Left ventricle myocardium inferior (tissue), 1 donor: Measurements from ENCODE around the gene ST7. TPM values are rescaled to one million over a fixed set of nuclear protein-coding genes. Genes with fewer than 3 reads are reported as not detected.

Experiments used
- DNase-seq: peaks from one replicate; pipeline ENCODE4 v3.0.0-alpha.2; 2020
- H3K27ac ChIP-seq: fragments of 200-600 bp; replicated peaks from 2 replicates; pipeline ENCODE4 v1.8.0; 2021
- H3K27me3 ChIP-seq: fragments of 200-600 bp; 2 replicates; pipeline ENCODE4 v1.8.0; 2021; ENCODE audit warnings: low read depth
- H3K36me3 ChIP-seq: fragments of 200-600 bp; 2 replicates; pipeline ENCODE4 v1.8.0; 2021
- H3K4me1 ChIP-seq: fragments of 200-600 bp; 2 replicates; pipeline ENCODE4 v1.8.0; 2021
- H3K4me3 ChIP-seq: fragments of 200-600 bp; 2 replicates; pipeline ENCODE4 v1.8.0; 2021; ENCODE audit warnings: mild to moderate bottlenecking, moderate library complexity
- H3K9me3 ChIP-seq: fragments of 200-600 bp; replicated peaks from 2 replicates; pipeline ENCODE4 v1.8.0; 2021
- intact Hi-C: fragments of 100-400 bp; cut with micrococcal nuclease; formaldehyde crosslinking; loops from one replicate; pipeline ENCODE4 v1.11.0; 2022
- total RNA-seq: library from RNA; stranded (reverse); fragmentation: NEBNext Ultra II Directional; extraction: Animal tissue kit (Norgen Biotek cat#: 25700); gene quantifications from one replicate; pipeline ENCODE4 v1.2.1, GENCODE V29; 2021
- TF ChIP-seq, protein P1 (sequence below): fragments of 200-600 bp; IDR thresholded peaks from 2 replicates; pipeline ENCODE4 v1.8.0; 2021; ENCODE audit warnings: antibody characterized with exemption, mild to moderate bottlenecking, borderline replicate concordance
- donor health status: DM: no; HTN: yes; CAD: no; lungs with severe emphysema.

ST7 gene
- total RNA-seq, 1 donor from 2014 or later: 28.5 TPM

DNA sequence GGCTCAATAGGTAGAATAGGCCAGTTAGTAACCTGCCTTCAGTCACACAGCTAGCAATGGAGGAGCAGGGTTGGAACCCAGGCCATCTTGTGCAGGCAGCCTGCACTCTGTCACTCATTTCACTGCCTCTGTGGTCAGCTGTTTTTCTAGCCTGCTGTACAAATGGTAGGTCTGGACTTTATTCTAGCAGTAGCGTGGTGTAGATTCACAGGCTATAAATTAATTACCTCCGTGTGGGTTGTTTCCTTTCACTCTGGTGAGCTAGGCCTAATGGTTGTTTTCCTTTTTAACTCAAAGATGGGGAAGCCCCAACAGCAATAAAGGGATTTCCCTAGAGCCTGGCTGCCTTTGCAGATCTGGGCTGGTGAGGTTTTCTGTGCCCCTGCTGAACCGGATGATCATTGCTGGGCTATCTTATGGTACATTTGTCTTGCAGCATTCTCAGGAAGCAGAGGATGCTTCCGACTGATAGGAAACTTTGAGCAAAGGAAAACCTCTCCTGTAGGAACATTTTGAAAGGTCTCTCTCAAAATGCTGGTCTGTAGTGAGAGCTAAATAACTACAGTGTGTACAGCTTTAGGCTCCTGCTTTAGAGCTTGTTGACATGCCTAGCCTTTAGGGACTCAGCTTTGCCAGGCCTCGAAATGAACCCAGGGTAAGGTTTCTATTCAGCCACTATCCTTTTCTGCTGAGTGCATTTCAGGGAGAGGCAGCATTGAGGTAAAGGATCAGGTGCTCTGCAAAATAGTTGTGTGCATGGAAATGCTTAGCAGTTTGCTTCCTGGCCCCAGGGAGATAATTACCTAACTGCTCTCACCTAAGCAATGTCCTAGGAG, 157.4 kb downstream of the ST7 start:
- H3K36me3 ChIP-seq: peaks cover 5% of the 10 kb centered on the region
- intact Hi-C loops: no loop called here
- H3K9me3 ChIP-seq: peaks cover 7% of the 10 kb centered on the region
- no peaks in the 10 kb centered on the region for H3K27me3 ChIP-seq
- TF ChIP-seq, protein P1, sequence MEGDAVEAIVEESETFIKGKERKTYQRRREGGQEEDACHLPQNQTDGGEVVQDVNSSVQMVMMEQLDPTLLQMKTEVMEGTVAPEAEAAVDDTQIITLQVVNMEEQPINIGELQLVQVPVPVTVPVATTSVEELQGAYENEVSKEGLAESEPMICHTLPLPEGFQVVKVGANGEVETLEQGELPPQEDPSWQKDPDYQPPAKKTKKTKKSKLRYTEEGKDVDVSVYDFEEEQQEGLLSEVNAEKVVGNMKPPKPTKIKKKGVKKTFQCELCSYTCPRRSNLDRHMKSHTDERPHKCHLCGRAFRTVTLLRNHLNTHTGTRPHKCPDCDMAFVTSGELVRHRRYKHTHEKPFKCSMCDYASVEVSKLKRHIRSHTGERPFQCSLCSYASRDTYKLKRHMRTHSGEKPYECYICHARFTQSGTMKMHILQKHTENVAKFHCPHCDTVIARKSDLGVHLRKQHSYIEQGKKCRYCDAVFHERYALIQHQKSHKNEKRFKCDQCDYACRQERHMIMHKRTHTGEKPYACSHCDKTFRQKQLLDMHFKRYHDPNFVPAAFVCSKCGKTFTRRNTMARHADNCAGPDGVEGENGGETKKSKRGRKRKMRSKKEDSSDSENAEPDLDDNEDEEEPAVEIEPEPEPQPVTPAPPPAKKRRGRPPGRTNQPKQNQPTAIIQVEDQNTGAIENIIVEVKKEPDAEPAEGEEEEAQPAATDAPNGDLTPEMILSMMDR: no peak
- DNase-seq: no peak
- H3K4me3 ChIP-seq: no peak overlapping the region
- peak overlapping the region; percentile 32 for H3K27ac ChIP-seq
- H3K4me1 ChIP-seq: peaks cover 36% of the 10 kb centered on the region

DNA sequence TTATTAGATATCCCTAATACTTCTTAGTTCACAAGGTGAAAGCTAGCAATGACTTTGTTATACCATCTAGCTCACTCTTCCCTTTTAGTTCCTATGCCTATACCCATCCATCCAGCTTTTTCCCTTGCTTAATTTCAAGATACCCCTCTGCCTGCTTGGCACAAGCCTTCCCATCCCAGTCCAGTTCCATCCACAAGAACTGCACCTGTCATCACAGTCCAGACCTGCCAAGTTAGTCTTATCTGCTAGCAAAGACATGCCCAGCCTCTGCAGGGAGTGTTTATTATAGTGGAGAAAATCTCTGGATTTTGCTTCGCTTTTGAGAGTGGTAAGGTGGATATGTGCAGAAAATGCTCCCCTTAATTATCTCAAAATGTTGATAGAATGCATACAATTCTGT, 158.2 kb downstream of the ST7 start:
- intact Hi-C loops: no loop called here
- Histone ChIP-seq H3K4me3 (no peak overlapping the region), H3K27me3 (no peaks in the 10 kb centered on the region), H3K36me3 (peaks cover 5% of the 10 kb centered on the region), H3K4me1 (peaks cover 36% of the 10 kb centered on the region), H3K9me3 (peaks cover 7% of the 10 kb centered on the region), H3K27ac (no peak overlapping the region)
- TF ChIP-seq, protein P1: no peak
- no peak for DNase-seq

DNA sequence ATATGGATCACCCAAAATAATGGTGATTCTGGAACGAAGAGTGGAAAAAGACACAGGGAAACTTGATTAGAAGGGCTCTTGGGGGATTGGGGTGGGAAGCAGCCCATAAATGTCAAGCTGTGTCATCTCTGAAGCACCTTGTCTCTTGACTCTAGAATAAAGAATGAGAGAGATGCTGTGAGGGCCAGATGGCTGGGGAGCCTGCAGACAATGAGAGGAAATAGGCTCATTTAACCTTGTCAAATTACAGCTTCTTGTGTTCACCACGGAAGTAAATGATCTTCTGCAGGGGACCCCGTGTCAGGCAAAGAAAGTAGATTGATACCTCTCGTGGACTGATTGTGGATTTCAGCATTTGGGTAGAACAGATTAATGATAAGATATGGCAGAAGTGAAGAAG, 159.3 kb downstream of the ST7 start:
- DNase-seq: no peak
- intact Hi-C loops: no loop called here
- no peak overlapping the region for H3K4me3 ChIP-seq
- TF ChIP-seq, protein P1: no peak
- H3K4me1 ChIP-seq: peaks cover 36% of the 10 kb centered on the region
- H3K9me3 ChIP-seq: peaks cover 7% of the 10 kb centered on the region
- no peak overlapping the region for H3K27ac ChIP-seq
- H3K36me3 ChIP-seq: peaks cover 5% of the 10 kb centered on the region
- H3K27me3 ChIP-seq: no peaks in the 10 kb centered on the region

DNA sequence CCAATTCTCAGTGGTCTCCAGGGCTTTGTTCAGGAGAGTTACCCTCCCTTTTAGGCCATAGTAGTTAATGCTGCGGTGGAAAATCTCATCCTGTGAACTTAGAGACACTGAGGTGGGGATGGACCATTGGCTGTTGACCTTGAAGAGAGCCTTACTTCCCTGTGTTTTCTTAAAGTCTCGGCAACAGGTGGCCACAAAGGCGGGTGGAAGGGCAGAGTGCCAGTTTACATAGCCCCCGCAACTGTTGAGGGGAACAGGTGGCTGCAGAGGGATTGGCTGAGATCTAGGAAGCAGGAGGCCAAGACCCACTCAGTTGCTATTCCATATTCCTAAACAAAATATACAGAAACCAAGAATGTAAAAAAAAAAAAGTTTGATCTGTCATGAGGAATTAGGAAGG, 160.6 kb downstream of the ST7 start:
- H3K4me3 ChIP-seq: no peak overlapping the region
- no peaks in the 10 kb centered on the region for H3K27me3 ChIP-seq
- TF ChIP-seq, protein P1: no peak
- H3K9me3 ChIP-seq: peaks cover 2% of the 10 kb centered on the region
- H3K4me1 ChIP-seq: peaks cover 41% of the 10 kb centered on the region
- intact Hi-C loops: no loop called here
- no peak for DNase-seq
- no peaks in the 10 kb centered on the region for H3K36me3 ChIP-seq
- H3K27ac ChIP-seq: no peak overlapping the region

DNA sequence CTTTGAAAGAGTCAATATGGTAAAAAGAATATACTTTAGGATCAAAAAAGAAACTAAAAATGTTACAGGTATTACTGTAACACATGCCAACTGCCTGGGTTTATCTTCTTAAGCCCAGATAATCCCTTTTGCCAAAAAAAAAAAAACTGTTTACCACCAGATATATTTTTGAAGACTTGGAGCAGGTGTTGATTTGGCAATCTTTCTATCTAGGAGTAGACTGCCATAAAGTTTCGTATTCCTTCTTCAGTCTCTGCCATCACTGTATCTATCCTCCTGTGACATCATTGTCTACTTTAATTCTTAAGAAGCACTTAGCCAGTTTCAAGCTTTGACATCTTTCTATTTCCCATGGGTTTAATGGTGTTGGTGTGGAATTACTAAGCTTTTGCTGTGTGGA, 161.0 kb downstream of the ST7 start:
- Histone ChIP-seq H3K4me1 (peaks cover 45% of the 10 kb centered on the region), H3K4me3 (no peak overlapping the region), H3K27ac (no peak overlapping the region), H3K27me3 (no peaks in the 10 kb centered on the region), H3K36me3 (no peaks in the 10 kb centered on the region), H3K9me3 (no peaks in the 10 kb centered on the region)
- DNase-seq: no peak
- intact Hi-C loops: no loop called here
- TF ChIP-seq, protein P1: no peak
